ENCODE results near the gene ZFAND2A.

The ZFAND2A gene

DNA sequence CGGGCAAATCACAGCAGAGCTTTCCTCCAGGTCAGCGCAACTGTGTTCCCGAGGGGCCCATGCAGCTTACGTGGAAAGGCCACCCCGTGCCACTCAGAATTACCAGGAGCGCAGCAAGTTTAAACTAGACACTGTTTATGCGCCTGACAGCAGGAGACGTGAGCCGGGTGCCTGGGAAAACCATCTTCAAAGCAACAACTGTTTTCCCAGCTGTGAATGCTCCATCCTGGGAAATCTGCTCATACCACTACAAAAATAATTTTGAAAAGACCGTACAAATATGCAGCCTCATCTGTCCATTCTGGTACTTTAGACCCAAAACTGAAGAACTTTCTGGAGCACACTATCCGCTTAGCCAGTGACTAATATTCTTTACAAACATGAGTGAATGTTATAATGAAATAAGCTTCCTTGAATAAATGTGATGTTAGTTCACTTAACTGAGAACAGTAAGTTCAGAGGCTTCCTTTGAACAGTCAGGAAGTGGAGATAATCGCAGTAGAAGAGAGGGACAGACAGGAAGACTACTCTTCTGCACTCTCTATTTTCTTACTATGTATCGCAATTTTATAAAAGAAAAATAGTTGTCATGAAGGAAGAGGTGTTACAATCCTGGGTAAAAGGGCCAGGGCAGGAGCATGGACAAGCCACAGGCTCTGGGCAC, 55.3 kb downstream of the ZFAND2A start:
- DNase-seq, result no peak

DNA sequence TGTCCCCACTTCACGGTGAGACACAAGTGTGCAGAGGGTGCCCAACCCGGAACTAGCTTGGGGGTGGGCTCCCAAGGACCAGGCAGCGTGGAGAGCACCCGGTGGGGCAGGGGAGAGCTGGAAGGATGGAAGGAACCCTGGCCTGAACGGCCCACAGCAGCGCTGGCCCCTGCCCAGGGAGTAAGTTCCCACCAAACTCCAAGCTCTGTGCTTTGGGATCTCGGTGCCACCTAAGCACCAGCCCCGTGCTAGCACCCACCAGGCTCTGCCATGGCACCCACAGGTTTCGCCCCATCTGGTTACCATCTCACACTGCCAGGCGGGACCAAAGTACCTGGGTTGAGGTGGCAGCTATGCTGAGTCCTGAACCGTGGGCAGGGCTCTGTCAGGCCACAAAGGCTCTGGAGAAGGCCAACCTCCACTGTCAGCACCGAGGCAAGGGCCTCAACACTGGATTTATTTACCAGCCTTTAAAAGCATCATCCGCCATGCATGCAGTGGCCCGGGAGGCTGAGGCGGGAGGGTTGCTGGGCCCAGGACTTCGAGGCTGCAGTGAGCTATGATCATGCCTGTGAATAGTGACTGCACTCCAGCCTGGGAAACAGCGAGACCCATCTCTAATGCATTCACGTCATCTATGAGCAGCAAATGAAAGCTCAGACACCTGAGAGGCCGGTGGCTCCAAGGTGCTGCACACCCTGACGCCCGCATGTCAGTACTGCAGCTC, 56.0 kb downstream of the ZFAND2A start:
- no peak for DNase-seq

DNA sequence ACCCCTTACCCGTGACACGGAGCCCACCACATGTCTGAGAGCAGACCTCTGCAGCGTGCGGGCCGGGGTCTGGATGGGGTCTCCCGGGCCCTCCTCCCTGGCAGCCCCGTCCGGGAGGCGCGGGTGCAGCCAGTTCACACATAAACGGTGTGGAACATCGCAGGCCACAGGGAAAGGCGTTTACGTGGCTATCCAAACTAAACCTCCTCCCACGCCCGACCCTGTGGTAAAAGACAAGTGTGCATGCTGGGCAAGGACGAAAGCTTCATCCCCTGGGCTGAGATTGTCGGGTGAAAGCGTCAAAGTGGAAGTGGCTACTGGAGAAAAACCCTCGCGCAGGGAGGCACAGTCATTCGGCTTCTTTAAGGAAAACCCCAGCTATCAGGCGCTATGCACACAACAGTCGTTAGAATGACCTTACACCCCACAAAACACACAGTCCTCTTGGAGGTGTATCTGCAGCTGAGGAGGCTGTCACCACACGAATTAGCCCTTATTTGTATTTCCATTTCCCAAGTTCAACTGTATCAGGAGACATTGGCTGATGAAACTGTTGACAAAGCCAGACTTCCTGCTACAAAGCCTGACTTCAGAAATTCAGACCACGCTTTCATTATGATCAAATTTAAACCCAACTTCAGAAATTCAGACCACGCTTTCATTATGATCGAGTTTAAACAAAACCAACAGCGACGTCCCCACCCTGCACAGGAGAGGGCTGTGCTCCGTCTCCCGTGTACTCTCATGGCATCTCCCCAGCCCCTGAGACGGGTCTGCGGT, 56.8 kb downstream of the ZFAND2A start:
- DNase-seq, result no peak

All from DMS153 (cell line).